GM19395 (cell line): Measurements from ENCODE around the gene CPN1.
"Not testable (repeated sequence)": the region's sequence is repeated elsewhere in the genome, so short reads cannot be mapped to it uniquely, and the experiment has no call there.

Experiments
- ATAC-seq: cut with Tn5 transposase; IDR thresholded peaks from one replicate; pipeline ENCODE4 v1.9.1; 2021; ENCODE audit warnings: mild to moderate bottlenecking, moderate library complexity; ENCODE audit not compliant: unreplicated experiment

CPN1 gene

DNA sequence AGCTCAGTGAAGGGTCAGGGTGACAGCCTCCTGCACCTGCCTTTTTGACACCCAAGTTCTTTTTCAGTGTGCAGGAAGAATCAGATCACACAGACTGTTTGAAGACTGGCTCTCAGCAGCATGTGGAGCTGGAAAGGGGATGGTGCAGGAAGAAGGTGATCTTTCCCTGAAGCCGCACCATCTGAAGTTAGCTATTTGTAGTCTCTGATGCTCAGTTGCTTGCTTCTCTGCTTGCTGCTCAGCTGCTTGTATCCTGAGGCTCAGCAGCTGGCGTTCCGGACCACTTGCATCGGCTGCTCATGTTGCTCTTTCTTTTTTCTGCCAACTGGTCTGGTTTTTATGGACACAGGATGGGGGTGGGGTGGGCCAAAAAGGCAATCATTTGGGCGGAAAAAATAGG, 56.1 kb downstream of the CPN1 start:
- ATAC-seq: no peak

DNA sequence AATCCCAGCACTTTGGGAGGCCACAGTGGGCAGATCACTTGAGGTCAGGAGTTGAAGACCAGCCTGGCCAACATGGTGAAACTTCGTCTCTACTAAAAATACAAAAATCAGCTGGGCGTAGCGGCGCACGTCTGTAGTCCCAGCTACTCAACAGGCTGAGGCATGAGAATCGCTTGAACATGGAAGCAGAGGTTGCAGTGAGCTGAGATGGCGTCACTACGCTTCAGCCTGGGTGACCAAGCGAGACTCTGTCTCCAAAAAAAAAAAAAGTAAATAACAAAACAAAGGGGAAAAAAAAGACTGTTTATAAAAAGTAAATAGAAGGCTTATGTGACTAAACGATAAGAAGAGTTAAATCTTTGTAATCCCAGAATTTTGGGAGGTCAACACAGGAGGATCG, 56.9 kb downstream of the CPN1 start:
- no peak for ATAC-seq

DNA sequence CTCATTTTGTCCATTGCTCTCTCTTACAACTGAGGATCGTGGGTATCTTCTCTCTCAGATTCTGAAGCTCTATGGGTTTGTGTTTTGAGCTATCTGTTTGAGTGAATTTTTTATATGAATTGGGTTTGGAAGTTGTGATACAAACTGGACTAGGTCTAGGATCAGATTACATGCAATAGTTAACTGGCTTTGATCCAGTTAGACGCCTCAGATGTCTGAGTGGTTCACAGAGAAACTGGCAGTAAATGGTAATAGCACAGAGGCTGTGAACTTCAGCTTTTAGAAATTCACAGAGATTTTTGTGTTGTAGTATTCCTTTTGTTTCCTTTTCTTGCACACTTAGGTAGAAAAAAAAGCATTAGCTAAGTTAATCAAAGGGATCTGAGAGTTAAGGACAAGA, 59.3 kb downstream of the CPN1 start:
- ATAC-seq: no peak

DNA sequence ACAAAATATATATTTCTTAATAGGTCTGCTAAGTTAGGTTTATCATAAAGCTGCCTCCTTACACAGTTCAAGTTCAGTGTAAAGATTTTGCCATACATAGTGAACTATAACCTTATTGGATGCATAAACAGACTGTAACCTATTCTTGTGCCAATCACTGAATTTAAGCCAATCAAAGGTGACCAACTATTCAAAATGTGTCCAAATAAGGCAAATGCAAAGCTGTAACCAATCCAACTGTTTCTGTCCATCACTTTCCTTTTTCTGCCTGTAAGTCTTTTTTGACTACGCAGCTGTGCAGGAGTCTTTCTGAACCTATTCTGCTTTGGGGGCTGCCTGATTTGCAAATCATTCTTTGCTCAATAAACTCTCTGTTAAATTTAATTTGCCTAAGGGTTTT, 60.3 kb downstream of the CPN1 start:
- ATAC-seq: no peak

DNA sequence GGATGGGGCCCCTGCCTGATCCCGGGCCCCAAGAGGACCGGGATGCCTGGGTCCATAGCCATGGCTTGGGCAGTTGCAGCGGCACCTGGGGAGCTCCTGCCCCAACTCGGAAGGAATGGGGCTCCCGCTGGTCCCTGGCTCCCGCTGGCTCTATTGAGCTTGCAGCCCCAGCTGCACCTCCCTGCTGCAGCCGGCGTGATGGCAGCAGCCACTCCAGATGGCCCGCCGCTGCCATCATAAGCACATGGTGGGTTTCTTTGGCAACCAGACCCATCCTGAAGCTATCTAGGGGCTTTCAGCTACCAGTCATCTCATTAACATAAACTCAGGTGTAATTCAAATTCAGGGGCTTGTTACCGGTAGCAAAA, 60.8 kb downstream of the CPN1 start:
- no peak for ATAC-seq

DNA sequence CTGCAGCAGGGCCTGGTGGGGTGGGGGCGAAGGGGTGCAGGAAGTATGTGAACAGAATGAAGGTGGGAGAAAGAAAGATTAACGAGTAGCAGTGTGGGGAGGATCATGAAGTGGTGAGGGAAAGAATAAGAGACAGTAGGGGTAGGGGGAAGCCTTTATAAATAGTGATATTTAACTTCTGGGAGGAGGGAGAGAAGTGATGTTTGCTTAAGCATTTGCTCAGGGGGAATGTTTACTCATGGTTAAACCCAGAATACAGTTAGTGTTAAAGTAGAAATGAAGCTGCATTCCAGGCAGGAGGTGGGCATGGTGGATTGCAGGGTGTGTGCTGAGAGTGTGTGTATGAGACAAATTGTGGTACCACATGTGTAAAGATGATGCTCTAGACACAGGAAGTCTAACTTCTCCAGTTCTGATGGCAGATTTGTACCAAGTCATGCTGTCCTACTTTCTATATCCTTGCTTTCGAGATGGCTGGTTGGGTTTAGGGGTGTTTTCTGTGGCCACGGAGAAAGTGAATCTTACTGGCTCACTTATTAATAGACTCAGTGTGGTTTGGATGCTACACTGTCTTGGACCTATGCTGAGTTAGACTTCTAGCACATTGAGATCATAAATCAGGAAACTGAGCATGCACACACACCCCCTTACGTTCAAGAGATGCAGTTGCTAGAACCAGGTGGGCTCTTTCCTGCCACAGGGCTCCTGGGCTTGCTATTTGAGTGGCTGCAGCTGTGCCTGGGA, 61.4 kb downstream of the CPN1 start:
- peak; percentile 81 for ATAC-seq

DNA sequence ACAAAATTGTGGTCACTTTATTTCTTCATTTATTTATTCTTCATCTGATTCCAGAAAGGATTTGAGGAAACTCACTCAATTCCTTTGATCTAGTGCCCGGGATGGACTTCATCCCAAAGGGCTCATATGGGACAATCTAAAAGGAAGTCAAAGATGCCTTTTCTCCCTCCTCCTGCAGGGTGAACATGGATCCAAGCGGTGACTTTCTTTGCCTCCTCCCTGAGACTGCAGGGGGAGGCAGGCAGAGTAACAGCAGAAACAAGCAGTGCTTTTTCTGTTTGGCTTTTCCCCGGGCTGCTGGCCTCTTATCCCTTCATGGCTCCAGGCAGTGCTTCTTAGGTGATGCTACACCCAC, 61.9 kb downstream of the CPN1 start:
- no peak for ATAC-seq

DNA sequence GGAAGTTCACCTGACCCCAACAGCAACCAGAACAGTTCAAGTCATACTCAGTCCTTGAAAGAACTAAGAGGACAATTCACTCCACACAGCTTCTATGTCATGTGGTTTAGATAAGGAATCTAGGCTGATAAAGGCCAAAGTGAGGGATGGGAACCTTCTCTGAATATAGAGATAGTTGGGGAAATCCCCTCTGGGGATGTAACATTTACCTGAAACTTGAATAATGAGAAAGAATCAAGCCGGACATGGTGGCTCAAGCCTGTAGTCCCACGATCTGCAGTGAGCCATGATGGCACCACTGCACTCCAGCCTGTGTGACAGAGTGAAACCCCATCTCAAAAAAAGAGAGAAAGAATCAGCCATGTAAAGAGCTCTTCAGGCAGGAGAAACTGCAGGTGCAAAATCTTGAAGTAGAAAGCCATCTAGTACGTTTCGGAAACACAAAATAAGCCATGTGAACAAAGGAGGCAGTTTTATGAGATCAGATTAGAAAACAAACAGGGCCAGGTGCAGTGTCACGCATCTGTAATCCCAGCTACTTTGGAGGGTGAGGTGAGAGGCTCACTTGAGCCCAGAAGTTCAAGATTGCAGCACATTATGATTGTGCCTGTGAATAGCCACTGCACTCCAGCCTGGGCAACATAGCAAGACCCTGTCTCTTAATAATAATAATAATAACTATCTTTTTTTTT, 67.5 kb downstream of the CPN1 start:
- peak; percentile 82 for ATAC-seq

DNA sequence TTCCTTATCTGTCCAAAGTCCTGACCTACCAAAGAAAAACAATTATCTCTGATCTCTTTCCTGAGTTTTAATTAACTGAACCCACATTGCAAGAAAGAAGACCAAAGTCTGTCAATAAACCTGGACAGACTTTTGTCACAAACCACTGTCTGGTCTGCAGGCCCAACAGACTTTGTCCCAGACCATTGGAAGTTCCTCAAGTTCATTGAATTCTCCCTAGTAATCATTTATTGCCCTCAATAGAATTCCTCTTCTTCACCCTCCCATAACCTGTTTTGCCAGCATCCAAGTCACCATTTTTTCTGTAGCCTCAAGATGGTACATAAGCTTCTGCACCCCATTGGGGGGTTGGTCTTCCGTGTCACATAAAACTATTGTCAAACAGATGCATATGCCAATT, 68.0 kb downstream of the CPN1 start:
- ATAC-seq: no peak

DNA sequence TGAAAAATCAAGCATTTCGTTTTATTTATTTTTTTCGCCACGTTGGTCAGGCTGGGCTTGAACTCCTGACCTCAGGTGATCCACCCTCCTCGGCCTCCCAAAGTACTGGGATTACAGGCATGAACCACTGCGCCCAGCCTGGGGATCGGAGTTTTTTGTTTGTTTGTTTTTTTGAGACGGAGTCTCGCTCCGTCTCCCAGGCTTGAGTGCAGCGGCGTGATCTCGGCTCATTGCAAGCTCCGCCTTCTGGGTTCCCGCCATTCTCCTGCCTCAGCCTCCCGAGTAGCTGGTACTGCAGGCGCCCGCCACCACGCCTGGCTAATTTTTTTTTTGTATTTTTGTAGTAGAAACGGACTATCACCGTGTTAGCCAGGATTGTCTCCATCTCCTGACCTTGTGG, 69.8 kb downstream of the CPN1 start:
- not testable (repeated sequence) for ATAC-seq

DNA sequence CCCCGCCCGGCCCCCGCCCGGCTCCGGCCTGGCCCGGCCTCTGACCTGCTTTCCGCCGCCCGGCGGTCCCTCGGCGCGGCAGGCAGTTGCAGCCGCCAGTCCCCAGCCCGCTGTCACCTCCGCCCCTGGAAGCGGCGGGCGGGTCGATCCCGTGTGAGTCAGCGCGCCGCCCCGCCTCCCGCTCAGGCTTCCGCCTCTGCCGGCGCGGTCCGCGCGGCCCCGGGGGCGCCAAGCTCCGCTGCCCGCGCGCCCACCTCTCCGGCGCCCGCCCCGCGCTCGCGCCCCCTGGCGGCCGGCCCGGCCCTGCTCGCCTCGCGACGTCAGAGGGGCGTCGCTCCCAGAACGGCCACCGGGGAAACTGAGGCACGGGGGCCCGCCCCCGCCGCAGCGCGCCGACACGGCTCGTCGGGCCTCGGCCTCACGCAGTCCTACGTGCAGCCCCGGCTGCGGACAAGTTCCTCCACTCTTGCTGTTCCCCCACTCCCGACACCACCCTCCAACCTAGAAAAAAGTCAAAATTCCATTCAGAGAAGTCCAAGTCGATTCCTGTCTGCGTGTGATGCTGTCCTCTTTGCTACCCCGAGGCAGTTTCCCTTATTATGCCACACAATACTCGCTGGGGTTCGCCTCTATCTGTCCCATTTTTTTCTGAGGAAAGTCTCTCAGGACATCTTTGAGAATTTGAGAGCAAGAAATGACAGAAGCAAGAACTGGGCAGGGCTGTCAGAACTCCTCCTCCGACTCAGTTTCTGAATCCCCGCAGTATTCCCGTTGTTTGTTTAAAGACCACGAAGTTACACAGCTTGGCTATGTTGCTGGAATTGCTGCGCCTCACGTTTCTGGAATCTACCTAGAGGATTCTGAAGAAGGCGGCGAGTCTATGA, 71.6 kb downstream of the CPN1 start, which contains the start of gene DNMBP:
DNMBP (minus strand) TSS at position 155 of the 884 bp plus-strand sequence. CDS start 37,823 bp downstream, outside the sequence.
- peak; percentile 55 for ATAC-seq

DNA sequence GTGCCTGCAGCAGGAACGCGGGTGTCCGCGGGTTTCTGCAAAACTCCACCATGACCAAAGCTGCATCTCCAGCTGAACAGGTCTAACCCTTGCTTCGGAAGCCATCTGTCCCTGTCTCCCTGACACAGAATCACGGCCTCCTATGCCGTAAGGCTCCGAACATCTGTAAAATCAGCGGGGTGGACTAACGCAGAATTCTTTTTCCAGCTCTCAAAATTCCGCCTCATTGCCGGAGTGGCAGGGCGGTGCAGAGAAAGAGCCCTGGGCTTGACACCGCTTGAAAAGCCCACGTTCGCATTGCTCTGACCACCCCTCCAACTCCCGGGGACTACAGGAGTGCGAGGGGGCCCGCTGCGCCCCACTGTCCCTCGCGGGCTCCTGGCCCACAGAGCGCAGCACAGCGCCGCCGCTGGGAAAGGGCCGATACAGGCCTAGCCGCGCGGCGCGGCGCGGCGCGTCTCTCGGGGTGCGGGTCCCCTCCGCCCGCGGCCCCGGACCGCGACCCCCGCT, 72.3 kb downstream of the CPN1 start:
- peak; percentile 51 for ATAC-seq

DNA sequence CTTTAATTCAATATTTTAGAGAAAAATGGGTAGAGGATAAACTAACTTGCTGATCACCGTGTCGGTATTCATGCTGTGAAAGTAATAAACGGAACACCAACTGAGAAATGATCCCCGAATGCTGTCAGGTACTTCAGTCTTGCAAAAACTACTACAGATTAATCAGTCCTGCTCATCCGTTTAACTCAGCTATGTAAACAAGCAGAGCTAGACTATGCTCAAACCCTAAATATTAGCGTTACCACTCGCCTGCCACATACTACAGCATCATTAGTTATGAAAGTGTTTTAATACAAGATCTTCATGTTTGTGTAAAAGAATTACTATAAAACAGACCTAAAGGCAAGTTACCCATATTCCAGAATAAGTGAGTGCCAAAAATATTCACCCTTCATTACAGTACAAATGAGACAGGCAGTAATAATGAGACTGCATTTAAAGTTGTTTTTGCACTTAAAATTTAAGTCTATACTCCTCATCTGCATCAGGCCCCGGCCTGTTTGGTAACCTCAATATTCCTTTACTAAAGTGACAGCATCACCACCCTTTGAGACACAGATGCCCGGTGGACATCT, 72.9 kb downstream of the CPN1 start:
- no peak for ATAC-seq

DNA sequence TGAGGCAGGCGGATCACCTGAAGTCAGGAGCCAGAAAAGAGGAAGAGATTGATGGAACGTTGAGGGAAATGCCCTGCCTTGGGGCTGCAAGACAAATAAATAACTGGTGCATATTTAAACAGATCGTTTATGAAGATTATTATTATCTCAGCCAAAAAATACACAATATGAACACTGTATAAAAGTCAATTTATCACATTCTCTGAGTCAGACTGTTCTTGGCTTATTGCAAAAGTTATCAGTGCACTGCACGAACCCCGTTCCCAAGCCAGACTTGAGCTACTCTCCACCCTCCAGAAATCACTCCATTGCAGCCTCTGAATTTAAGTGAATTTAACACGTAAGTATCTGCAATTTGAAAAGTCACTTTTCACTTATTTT, 73.5 kb downstream of the CPN1 start:
- ATAC-seq: no peak

DNA sequence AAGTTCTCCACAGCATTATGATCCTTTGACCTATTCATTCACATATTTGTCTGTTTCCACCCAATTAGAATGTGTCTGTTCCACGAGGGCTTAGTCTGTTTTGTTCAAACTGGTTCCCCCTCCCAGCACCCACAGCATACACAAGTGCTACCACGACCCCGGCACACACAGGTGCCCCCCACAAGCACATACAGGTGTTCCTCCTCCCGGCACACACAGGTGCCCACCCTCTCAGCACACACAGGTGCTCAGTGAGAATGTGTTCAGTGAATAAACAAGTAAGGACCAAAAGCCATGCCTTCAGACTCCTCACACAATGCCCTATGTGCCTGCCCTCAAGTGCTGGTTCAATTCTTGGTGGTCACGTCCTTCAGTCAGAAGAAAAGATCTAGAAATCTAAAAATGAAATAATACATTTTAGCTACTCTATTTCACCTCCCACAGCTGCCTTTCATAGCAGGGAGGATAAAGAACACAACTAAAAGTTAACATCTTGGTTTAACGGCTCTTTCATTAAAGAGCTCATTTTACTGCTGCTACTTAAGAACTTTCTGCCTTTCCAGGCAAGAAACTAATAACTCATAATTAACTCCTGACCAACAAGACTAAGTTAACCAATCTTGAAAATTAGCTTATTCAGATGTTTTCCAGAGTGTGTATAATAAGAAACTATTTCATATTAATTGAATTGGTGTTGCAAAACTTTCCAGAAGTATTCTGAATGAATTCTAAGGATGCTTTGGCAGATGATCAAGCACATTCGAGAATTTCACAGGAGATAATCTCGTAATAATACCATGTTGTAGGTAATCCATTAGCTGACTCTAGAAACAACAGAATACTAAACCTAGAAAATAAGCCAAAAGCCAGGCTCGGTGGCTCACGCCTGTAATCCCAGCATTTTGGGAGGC, 74.2 kb downstream of the CPN1 start:
- ATAC-seq: no peak

DNA sequence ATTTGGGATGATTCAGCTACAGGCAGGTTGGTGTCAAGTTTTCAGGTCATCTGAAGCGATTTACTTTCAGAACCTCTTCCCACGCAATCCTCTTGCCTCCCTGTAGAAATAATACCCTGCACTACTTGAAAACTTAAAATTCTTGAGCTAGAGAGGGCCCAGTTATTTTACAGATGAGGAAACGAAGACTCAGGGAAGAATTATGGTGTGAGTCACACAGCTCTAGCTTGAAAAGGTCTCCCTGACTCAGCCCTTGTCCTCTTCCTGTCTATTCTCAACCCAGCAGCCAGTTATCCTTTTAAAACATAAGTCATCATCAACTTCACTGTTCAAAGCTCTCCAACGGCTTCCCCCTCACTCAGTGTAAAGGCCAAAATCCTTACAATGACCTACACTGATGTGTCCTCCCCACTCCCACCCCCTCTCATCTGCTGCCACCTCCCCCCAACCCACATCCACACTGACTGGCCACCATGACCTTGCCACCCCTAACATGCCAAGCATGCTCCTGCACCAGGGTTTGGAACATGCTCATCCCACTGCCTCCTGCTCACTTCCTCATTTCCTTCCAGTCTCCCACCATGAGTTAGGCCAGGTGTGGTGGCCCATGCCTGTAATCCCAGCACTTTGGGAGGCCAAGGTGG, 75.3 kb downstream of the CPN1 start:
- no peak for ATAC-seq

DNA sequence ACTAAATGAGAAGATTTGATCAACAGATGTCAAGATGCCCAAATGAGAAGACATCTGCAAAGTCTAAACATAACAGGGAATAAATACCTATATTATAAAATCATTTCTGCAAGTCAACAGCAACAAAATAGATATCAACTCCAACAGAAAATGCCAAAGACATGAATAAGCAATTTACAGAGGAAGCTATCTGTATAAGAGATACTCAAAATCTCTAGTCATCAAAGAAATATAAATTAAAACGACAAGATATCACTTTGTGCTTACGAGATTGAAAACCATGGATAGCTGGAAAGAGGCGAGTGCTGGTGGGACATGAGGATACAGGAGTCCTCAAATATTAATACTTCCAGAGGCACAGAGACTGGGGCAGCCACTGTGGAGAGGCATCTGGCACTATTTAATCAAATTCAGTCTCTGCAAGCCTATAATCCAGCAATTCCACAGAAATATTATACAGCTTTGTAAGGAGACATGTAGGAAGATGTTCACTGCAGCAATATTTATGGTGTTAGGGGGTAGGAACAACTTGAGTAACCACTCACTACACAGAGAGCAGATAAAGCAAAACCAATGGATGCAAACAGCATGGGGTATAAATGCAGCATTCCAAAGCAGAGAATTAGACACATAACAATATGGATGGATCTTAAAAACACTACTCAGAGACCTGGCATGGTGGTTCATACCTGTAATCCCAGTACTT, 76.7 kb downstream of the CPN1 start:
- no peak for ATAC-seq

DNA sequence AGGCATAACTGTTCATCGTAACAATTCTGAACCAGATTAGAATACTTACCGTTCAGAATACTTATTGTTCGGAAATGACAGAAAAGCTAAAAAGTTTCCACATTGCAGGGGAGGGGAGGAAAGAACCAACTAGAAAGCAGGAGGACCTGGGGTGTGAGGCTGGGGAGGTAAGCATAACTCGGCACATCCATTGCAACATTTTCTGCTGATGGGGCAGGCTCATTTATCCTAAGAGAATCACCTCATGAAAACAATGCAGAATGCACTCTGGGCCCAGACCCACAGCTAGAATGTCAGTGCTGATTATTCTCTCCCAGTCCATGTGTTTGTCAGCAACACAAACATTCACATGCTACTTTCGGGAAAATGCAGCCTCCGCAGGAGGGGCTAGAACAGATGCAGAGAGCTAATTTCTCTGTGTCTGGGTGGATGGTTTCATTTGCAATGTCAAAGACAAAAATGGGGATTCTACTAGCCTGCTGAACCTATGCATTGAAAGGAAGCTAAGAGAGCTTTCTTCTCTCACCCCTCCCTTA, 81.5 kb downstream of the CPN1 start:
- no peak for ATAC-seq
